SW 1271 (cell line): ENCODE results near the gene CARNS1.

Source experiments
- DNase-seq, 2 experiments: peaks; one replicate each; lab custom pipeline; 2025; lab: John Stamatoyannopoulos, UW

CARNS1 gene

GRCh38 chr11:67375320-67376055, 40.0 kb upstream of the CARNS1 start:
- no peak for DNase-seq

- no peak for DNase-seq
Measured at GRCh38 chr11:67376063-67376820, 39.2 kb upstream of the CARNS1 start.

- DNase-seq: no peak
Measured at GRCh38 chr11:67376873-67377808, 38.3 kb upstream of the CARNS1 start.

- DNase-seq: no peak
Measured at GRCh38 chr11:67378544-67378943, 36.9 kb upstream of the CARNS1 start.

- no peak for DNase-seq
Measured at GRCh38 chr11:67379061-67380058, 36.1 kb upstream of the CARNS1 start.

- DNase-seq: no peak
Measured at GRCh38 chr11:67381244-67381972, 34.1 kb upstream of the CARNS1 start.

- DNase-seq: peak; percentile 39 to 72
Measured at GRCh38 chr11:67382276-67383136, 33.0 kb upstream of the CARNS1 start.

- DNase-seq: no peak
Measured at GRCh38 chr11:67384851-67385366, 30.6 kb upstream of the CARNS1 start.

- no peak for DNase-seq
Measured at GRCh38 chr11:67387069-67387468, 28.4 kb upstream of the CARNS1 start.

GRCh38 chr11:67387518-67387917, 28.0 kb upstream of the CARNS1 start:
- no peak for DNase-seq

GRCh38 chr11:67389477-67389876, 26.0 kb upstream of the CARNS1 start:
- DNase-seq: peak in 1 of 2 experiments; percentile 38

GRCh38 chr11:67390947-67391303, 24.6 kb upstream of the CARNS1 start:
- DNase-seq: no peak

GRCh38 chr11:67391304-67392182, 23.9 kb upstream of the CARNS1 start, which contains the start of gene RAD9A:
Gene RAD9A (plus strand): TSS chr11:67391986. CDS start chr11:67392045, 59 bp downstream.
- DNase-seq: peak; percentile 89 to 93

GRCh38 chr11:67392183-67392715, 23.2 kb upstream of the CARNS1 start:
- DNase-seq: no peak

GRCh38 chr11:67393437-67393836, 22.0 kb upstream of the CARNS1 start:
- DNase-seq: no peak

- no peak for DNase-seq
Measured at GRCh38 chr11:67393990-67394389, 21.5 kb upstream of the CARNS1 start.

GRCh38 chr11:67395555-67396258, 19.8 kb upstream of the CARNS1 start:
- no peak for DNase-seq
